Liver (tissue), 9 donors: ENCODE results near the gene BBS10. TPM values are rescaled to one million over a fixed set of nuclear protein-coding genes. Genes with fewer than 3 reads are reported as not detected.
"Not testable (repeated sequence)": the region's sequence is repeated elsewhere in the genome, so short reads cannot be mapped to it uniquely, and the experiment has no call there.

ENCODE experiments used
- DNase-seq: peaks from one replicate; pipeline ENCODE4 v3.0.0-alpha.2; 2017; ENCODE audit warnings: low spot score
- H3K27ac ChIP-seq, 2 donors: one replicate each; pipeline ENCODE4 v1.7.0; 2013; ENCODE audit warnings: inconsistent platforms in 2 of 2, low read length in 2 of 2, control low read depth in 1 of 2, low read depth in 1 of 2, mild to moderate bottlenecking in 1 of 2
- H3K27me3 ChIP-seq, 4 donors: one replicate each; pipeline versions ENCODE4 v1.6.1 to v1.7.0; 2013; ENCODE audit warnings: low read length in 3 of 4, inconsistent platforms in 1 of 4, mild to moderate bottlenecking in 1 of 4, moderate library complexity in 1 of 4; ENCODE audit not compliant: control insufficient read depth in 4 of 4, insufficient read depth in 4 of 4
- H3K36me3 ChIP-seq, 4 donors: one replicate each; pipeline versions ENCODE4 v1.6.1 to v1.7.0; 2013; ENCODE audit warnings: low read length in 3 of 4, mild to moderate bottlenecking in 3 of 4, low read depth in 1 of 4, moderate library complexity in 1 of 4; ENCODE audit not compliant: control insufficient read depth in 4 of 4, insufficient read depth in 3 of 4
- H3K4me1 ChIP-seq, 4 donors: one replicate each; pipeline versions ENCODE4 v1.6.1 to v1.7.0; 2013; ENCODE audit warnings: low read length in 3 of 4, mild to moderate bottlenecking in 3 of 4, moderate library complexity in 1 of 4; ENCODE audit not compliant: control insufficient read depth in 4 of 4, insufficient read depth in 4 of 4
- H3K4me3 ChIP-seq, 3 donors: one replicate each; pipeline versions ENCODE4 v1.6.1 to v1.7.0; 2013; ENCODE audit warnings: low read length in 3 of 3, control low read depth in 1 of 3, low read depth in 1 of 3, mild to moderate bottlenecking in 1 of 3
- H3K9ac ChIP-seq, 2 donors: one replicate each; pipeline ENCODE4 v1.7.0; 2013; ENCODE audit warnings: low read length in 2 of 2, mild to moderate bottlenecking in 2 of 2, moderate library complexity in 2 of 2, control low read depth in 1 of 2, low read depth in 1 of 2
- H3K9me3 ChIP-seq, 4 donors: one replicate each; pipeline versions ENCODE4 v1.6.1 to v1.7.0; 2013; ENCODE audit warnings: low read length in 3 of 4; ENCODE audit not compliant: control insufficient read depth in 4 of 4
- ATF3 ChIP-seq: IDR thresholded peaks from 2 replicates; pipeline ENCODE4 v1.6.1; 2016; ENCODE audit warnings: antibody characterized with exemption
- FOXA2 ChIP-seq: IDR thresholded peaks from 2 replicates; pipeline ENCODE4 v1.6.1; 2016; ENCODE audit warnings: antibody characterized with exemption
- HNF4A ChIP-seq, 2 donors: conservative IDR thresholded peaks; 2 replicates each; pipeline ENCODE4 v1.6.1; 2016; ENCODE audit warnings: antibody characterized with exemption in 2 of 2, mild to moderate bottlenecking in 2 of 2
- JUND ChIP-seq, 2 donors: IDR thresholded peaks; 2 replicates each; pipeline ENCODE4 v1.6.1; 2016; ENCODE audit warnings: antibody characterized with exemption in 2 of 2
- MAX ChIP-seq: IDR thresholded peaks from 2 replicates; pipeline ENCODE4 v1.6.1; 2016; ENCODE audit warnings: antibody characterized with exemption
- NR2F2 ChIP-seq: IDR thresholded peaks from 2 replicates; pipeline ENCODE4 v1.6.1; 2016; ENCODE audit warnings: antibody characterized with exemption
- RAD21 ChIP-seq, 2 donors: IDR thresholded peaks; 2 replicates each; pipeline ENCODE4 v1.6.1; 2016; ENCODE audit warnings: antibody characterized with exemption in 2 of 2, mild to moderate bottlenecking in 2 of 2
- REST ChIP-seq: IDR thresholded peaks from 2 replicates; pipeline ENCODE4 v1.6.1; 2016; ENCODE audit warnings: antibody characterized with exemption, mild to moderate bottlenecking
- RXRA ChIP-seq, 2 donors: IDR thresholded peaks; 2 replicates each; pipeline ENCODE4 v1.6.1; 2017 to 2018; ENCODE audit warnings: antibody characterized with exemption in 2 of 2, mild to moderate bottlenecking in 1 of 2
- SP1 ChIP-seq: IDR thresholded peaks from 2 replicates; pipeline ENCODE4 v1.6.1; 2018; ENCODE audit warnings: antibody characterized with exemption, mild to moderate bottlenecking
- TAF1 ChIP-seq: conservative IDR thresholded peaks from 2 replicates; pipeline ENCODE4 v1.6.1; 2016; ENCODE audit warnings: antibody characterized with exemption, mild to moderate bottlenecking
- WGBS: extraction: QIAGEN DNeasy Blood & Tissue Kit; methylation state at CpG from one replicate; pipeline ENCODE4 v1.1.7; 2013; 5-methylcytosine and 5-hydroxymethylcytosine counted together
- polyA plus RNA-seq, 2 donors: library from polyadenylated mRNA; stranded (reverse) in 1 of 2; unstranded in 1 of 2; fragments of 200-250 nt in 1 of 2; fragments of >200 nt in 1 of 2; fragmentation: Nextera tagmentation in 1 of 2; extraction: Ambion mirVana in 1 of 2; gene quantifications; one replicate each; pipeline versions ENCODE4 v1.2.1 to v1.2.3, GENCODE V29; 2013 to 2015
- total RNA-seq, 2 donors: library from RNA; depleted of rRNA; stranded (reverse); fragments of >200 nt; gene quantifications; one replicate each; pipeline ENCODE4 v1.2.3, GENCODE V29; 2014
- donor health status: healthy.
- donor health status: healthy.
- donor health status: healthy.
- donor health status: healthy.
- donor health status: healthy.

BBS10 gene
- total and polyA plus RNA-seq, 4 donors = 2.5 to 6.7 (median 4.0) TPM

- TF ChIP-seq REST (no peak), SP1 (no peak), RAD21 (IDR thresholded peaks at IDR 0.05) (no peak)
Measured at GRCh38 chr12:76366163-76366562, 17.9 kb upstream of the BBS10 start (continued).

- DNase-seq, H3K9ac ChIP-seq, H3K27ac ChIP-seq, H3K4me3 ChIP-seq, H3K9me3 ChIP-seq, H3K4me1 ChIP-seq, H3K27me3 ChIP-seq: not testable (repeated sequence)
- 95% methylated on average over 5 of the region's 5 CpGs for WGBS
- H3K36me3 ChIP-seq = peaks cover 3 to 20% (median 17%) of the 10 kb centered on the region in 4 donors
Measured at GRCh38 chr12:76364131-76364530, 15.9 kb upstream of the BBS10 start.

- H3K27me3 ChIP-seq = no peaks in the 10 kb centered on the region
- no peaks in the 10 kb centered on the region for H3K4me1 ChIP-seq
- H3K27ac ChIP-seq = no peak overlapping the region
- H3K9me3 ChIP-seq = no peaks in the 10 kb centered on the region
- H3K36me3 ChIP-seq = peaks cover 0 to 19% (median 14%) of the 10 kb centered on the region in 4 donors
- 98% methylated on average over 9 of the region's 9 CpGs for WGBS
- TF ChIP-seq FOXA2 = no peak
- TF ChIP-seq SP1 = no peak
- TF ChIP-seq RAD21 (IDR thresholded peaks at IDR 0.05) = no peak
- TF ChIP-seq HNF4A (conservative IDR thresholded peaks at IDR 0.05) = no peak
- no peak for TF ChIP-seq NR2F2
- no peak for TF ChIP-seq TAF1
- no peak for TF ChIP-seq RXRA (IDR thresholded peaks at IDR 0.05)
- H3K9ac ChIP-seq = no peak overlapping the region
- no peak for DNase-seq
- H3K4me3 ChIP-seq = no peak overlapping the region
Measured at GRCh38 chr12:76360316-76360715, 12.1 kb upstream of the BBS10 start.

GRCh38 chr12:76356071-76356470 lies 7.9 kb upstream of the BBS10 start:
- 95% methylated on average over 1 of the region's 1 CpG for WGBS
- no peaks in the 10 kb centered on the region for H3K9me3 ChIP-seq
- no peak overlapping the region for H3K9ac ChIP-seq
- H3K36me3 ChIP-seq = peaks cover 0 to 15% (median 13%) of the 10 kb centered on the region in 4 donors
- no peak for DNase-seq
- TF ChIP-seq MAX (no peak), SP1 (no peak), ATF3 (no peak), JUND (IDR thresholded peaks at IDR 0.05) (no peak)
- no peaks in the 10 kb centered on the region for H3K4me1 ChIP-seq
- no peaks in the 10 kb centered on the region for H3K27me3 ChIP-seq
- H3K27ac ChIP-seq = no peak overlapping the region
- H3K4me3 ChIP-seq = no peak overlapping the region
